Calu3 (cell line): ENCODE data around the gene OPHN1. TPM values are rescaled to one million over a fixed set of nuclear protein-coding genes. Genes with fewer than 3 reads are reported as not detected.

Source experiments
- BruUV-seq: library from RNA; stranded (reverse); fragments of 400-500 nt; replicated peaks from 2 replicates; lab custom pipeline; 2021; lab: Mats Ljungman, UMichigan
- CTCF ChIA-PET: fragments of 300-600 bp; sonication (Branson Sonifier 250); formaldehyde crosslinking; loops from one replicate; lab custom pipeline; 2022; ENCODE audit warnings: antibody characterized with exemption; lab: Charles Lee
- DNase-seq: peaks from one replicate; pipeline ENCODE4 v3.0.0; 2022
- H3K27ac Mint-ChIP-seq: one replicate; pipeline ENCODE4 v1.8.0; 2022; ENCODE audit warnings: mixed read lengths; ENCODE audit not compliant: unreplicated experiment
- H3K27me3 Mint-ChIP-seq: one replicate; pipeline ENCODE4 v1.8.0; 2022; ENCODE audit warnings: mixed read lengths; ENCODE audit not compliant: unreplicated experiment
- H3K36me3 Mint-ChIP-seq: one replicate; pipeline ENCODE4 v1.8.0; 2022; ENCODE audit warnings: mild to moderate bottlenecking, moderate library complexity, mixed read lengths; ENCODE audit not compliant: insufficient read depth, unreplicated experiment
- H3K4me1 Mint-ChIP-seq: one replicate; pipeline ENCODE4 v1.8.0; 2022; ENCODE audit warnings: mild to moderate bottlenecking, low read depth, mixed read lengths; ENCODE audit not compliant: unreplicated experiment
- H3K4me3 Mint-ChIP-seq: one replicate; pipeline ENCODE4 v1.8.0; 2022; ENCODE audit warnings: mild to moderate bottlenecking, low read depth, moderate library complexity, mixed read lengths; ENCODE audit not compliant: unreplicated experiment
- H3K9me3 Mint-ChIP-seq: one replicate; pipeline ENCODE4 v1.8.0; 2022; ENCODE audit warnings: low read depth, mixed read lengths; ENCODE audit not compliant: unreplicated experiment
- CTCF ChIP-seq: fragments of 200-600 bp; IDR thresholded peaks from one replicate; pipeline ENCODE4 v1.8.0; 2022; ENCODE audit warnings: antibody characterized with exemption; ENCODE audit not compliant: unreplicated experiment
- intact Hi-C: fragments of 100-400 bp; cut with micrococcal nuclease; formaldehyde crosslinking; loops from one replicate; pipeline ENCODE4 v1.10.0; 2022; ENCODE audit not compliant: unreplicated experiment
- total RNA-seq: library from RNA; stranded (reverse); gene quantifications from 2 replicates; pipeline ENCODE4 v1.2.3, GENCODE V29; 2022

OPHN1 gene
- total RNA-seq, 1 experiment from 2014 or later, result 13.1 TPM

GRCh38 chrX:68146054-68146453 lies 287.2 kb downstream of the OPHN1 start:
- no peak overlapping the region for H3K27ac Mint-ChIP-seq
- H3K9me3 Mint-ChIP-seq, result no peaks in the 10 kb centered on the region
- H3K4me1 Mint-ChIP-seq, result peaks cover 7% of the 10 kb centered on the region
- CTCF ChIA-PET, result interaction anchor here (1.1 kb wide), 1 partner anchor 31 kb away, joined by 3 read pairs; no protein-coding TSS in a partner anchor
- TF ChIP-seq CTCF, result peak; percentile 18
- H3K27me3 Mint-ChIP-seq, result no peaks in the 10 kb centered on the region
- no peak overlapping the region for H3K4me3 Mint-ChIP-seq
- intact Hi-C loops, result loop anchor here (2.0 to 10.0 kb wide), 3 partner anchors 101 to 589 kb away; no protein-coding TSS in a partner anchor
- peak; percentile 17 for DNase-seq
- BruUV-seq, result no TSS peak
- no peaks in the 10 kb centered on the region for H3K36me3 Mint-ChIP-seq

GRCh38 chrX:68139791-68140190 lies 293.5 kb downstream of the OPHN1 start:
- no peak for TF ChIP-seq CTCF
- H3K9me3 Mint-ChIP-seq, result no peaks in the 10 kb centered on the region
- no peak overlapping the region for H3K4me3 Mint-ChIP-seq
- no peaks in the 10 kb centered on the region for H3K27me3 Mint-ChIP-seq
- CTCF ChIA-PET, result no interaction called here
- H3K36me3 Mint-ChIP-seq, result no peaks in the 10 kb centered on the region
- H3K4me1 Mint-ChIP-seq, result peaks cover 7% of the 10 kb centered on the region
- H3K27ac Mint-ChIP-seq, result no peak overlapping the region
- no peak for DNase-seq
- intact Hi-C loops, result loop anchor here (10.0 kb wide), 1 partner anchor 95 kb away; no protein-coding TSS in a partner anchor
- no TSS peak for BruUV-seq

- Mint-ChIP-seq H3K36me3 (no peaks in the 10 kb centered on the region), H3K27ac (no peak overlapping the region), H3K27me3 (no peaks in the 10 kb centered on the region), H3K4me1 (no peaks in the 10 kb centered on the region), H3K9me3 (no peaks in the 10 kb centered on the region), H3K4me3 (no peak overlapping the region)
- BruUV-seq, result no TSS peak
- intact Hi-C loops, result no loop called here
- CTCF ChIA-PET, result no interaction called here
- no peak for DNase-seq
- no peak for TF ChIP-seq CTCF
These were observed 300.1 kb downstream of the OPHN1 start for GRCh38 chrX:68133181-68133580.

DNA sequence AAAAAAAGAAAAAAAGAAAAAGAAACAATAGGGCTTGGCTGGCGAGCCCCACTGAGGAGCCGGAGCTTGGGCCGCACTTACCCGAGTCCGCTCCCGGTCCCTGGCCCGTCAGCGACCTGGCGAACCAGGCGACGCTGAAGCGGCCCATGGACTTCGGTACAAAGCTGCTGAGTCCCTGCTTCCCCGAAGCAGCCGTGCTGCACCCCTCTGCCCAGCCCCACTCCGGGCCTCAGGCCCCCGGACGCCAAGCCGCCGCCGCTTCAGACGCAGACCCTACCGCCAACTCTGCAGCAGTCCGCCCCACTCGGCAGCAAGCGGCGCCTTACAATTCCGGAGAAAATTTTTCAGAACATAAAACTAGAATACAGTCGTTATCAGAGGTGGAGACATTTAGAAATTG lies 300.5 kb downstream of the OPHN1 start:
- Mint-ChIP-seq H3K9me3 (no peaks in the 10 kb centered on the region), H3K36me3 (no peaks in the 10 kb centered on the region), H3K4me1 (no peaks in the 10 kb centered on the region), H3K27ac (no peak overlapping the region), H3K27me3 (no peaks in the 10 kb centered on the region), H3K4me3 (no peak overlapping the region)
- BruUV-seq, result no TSS peak
- CTCF ChIA-PET, result no interaction called here
- intact Hi-C loops, result no loop called here
- no peak for DNase-seq
- no peak for TF ChIP-seq CTCF
